WTC11 (cell line): ENCODE measurements around the gene IGLL1.
"Not testable (repeated sequence)": the region's sequence is repeated elsewhere in the genome, so short reads cannot be mapped to it uniquely, and the experiment has no call there.

Experiments used
- AFF4 ChIP-seq: sonication (generic); formaldehyde crosslinking; IDR thresholded peaks from 2 replicates; pipeline ENCODE4 v1.8.1; 2023; ENCODE audit warnings: mild to moderate bottlenecking, missing genetic modification reagents, borderline replicate concordance
- ATF6 ChIP-seq: sonication (generic); formaldehyde crosslinking; IDR thresholded peaks from 2 replicates; pipeline ENCODE4 v1.8.1; 2023; ENCODE audit warnings: mild to moderate bottlenecking, missing genetic modification reagents
- CTCF ChIP-seq: fragments of 200-600 bp; IDR thresholded peaks from 2 replicates; pipeline ENCODE4 v1.8.0; 2022; ENCODE audit warnings: antibody characterized with exemption
- ETV6 ChIP-seq: sonication (generic); formaldehyde crosslinking; IDR thresholded peaks from 2 replicates; pipeline ENCODE4 v1.8.1; 2022; ENCODE audit warnings: mild to moderate bottlenecking, missing genetic modification reagents
- JAZF1 ChIP-seq: fragments of 250-450 bp; sonication (Bioruptor Pico); IDR thresholded peaks from 2 replicates; pipeline ENCODE4 v1.9.0; 2021; ENCODE audit warnings: moderate library complexity, mild to moderate bottlenecking, inconsistent platforms
- MAX ChIP-seq: sonication (generic); formaldehyde crosslinking; IDR thresholded peaks from 2 replicates; pipeline ENCODE4 v1.8.0; 2022; ENCODE audit warnings: mild to moderate bottlenecking, missing genetic modification reagents
- STAT6 ChIP-seq: sonication (generic); formaldehyde crosslinking; conservative IDR thresholded peaks from 2 replicates; pipeline ENCODE4 v1.8.1; 2023; ENCODE audit warnings: mild to moderate bottlenecking, low read depth, missing genetic modification reagents, moderate library complexity
- TEAD1 ChIP-seq: sonication (generic); formaldehyde crosslinking; IDR thresholded peaks from 2 replicates; pipeline ENCODE4 v1.8.0; 2022; ENCODE audit warnings: mild to moderate bottlenecking, missing genetic modification reagents
- USF1 ChIP-seq: sonication (generic); formaldehyde crosslinking; IDR thresholded peaks from 2 replicates; pipeline ENCODE4 v1.8.0; 2022; ENCODE audit warnings: mild to moderate bottlenecking, missing genetic modification reagents
- ZBTB21 ChIP-seq: sonication (generic); formaldehyde crosslinking; IDR thresholded peaks from 2 replicates; pipeline ENCODE4 v1.8.1; 2023; ENCODE audit warnings: mild to moderate bottlenecking, missing genetic modification reagents, borderline replicate concordance
- ZNF423 ChIP-seq: fragments of 250-450 bp; sonication (Bioruptor Pico); IDR thresholded peaks from 2 replicates; pipeline ENCODE4 v2.1.2; 2022; ENCODE audit warnings: mild to moderate bottlenecking, moderate library complexity

- TF ChIP-seq STAT6 (CRISPR knock-in tag); ATF6 (CRISPR knock-in tag); JAZF1 (CRISPR knock-in tag); ZNF423 (CRISPR knock-in tag); CTCF; MAX (CRISPR knock-in tag); USF1 (CRISPR knock-in tag); AFF4 (CRISPR knock-in tag); TEAD1 (CRISPR knock-in tag); ZBTB21 (CRISPR knock-in tag); ETV6 (CRISPR knock-in tag): not testable (repeated sequence)
These were observed 15.8 kb upstream of the IGLL1 start for GRCh38 chr22:23595904-23596303.
